Suppressor macrophage (primary cell): ENCODE data around the gene TMEM213.

Experiments used
- DNase-seq, 4 experiments: peaks; one replicate each; pipeline ENCODE4 v3.0.0-alpha.2; 2020 to 2022

TMEM213 gene

DNA sequence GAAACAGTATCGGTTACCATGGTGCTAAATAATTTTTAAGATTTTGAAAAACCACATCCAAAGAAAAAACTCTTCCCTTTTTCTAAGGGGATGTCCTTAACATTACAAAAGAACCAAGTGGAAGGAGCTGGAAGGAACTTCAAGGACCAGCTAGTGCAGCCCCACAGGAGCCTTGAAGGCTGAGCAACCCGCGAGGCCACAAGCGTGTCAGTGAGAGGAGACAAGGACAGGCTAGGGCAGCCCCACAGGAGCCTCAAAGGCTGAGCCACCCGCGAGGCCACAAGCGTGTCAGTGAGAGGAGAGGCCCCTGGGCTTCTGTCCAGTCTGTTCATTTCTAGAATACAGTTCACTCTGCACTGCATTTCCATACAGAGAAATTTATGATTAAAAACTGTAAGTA, 80.3 kb downstream of the TMEM213 start:
- DNase-seq: peak in 2 of 4 experiments; percentile 7 to 22

DNA sequence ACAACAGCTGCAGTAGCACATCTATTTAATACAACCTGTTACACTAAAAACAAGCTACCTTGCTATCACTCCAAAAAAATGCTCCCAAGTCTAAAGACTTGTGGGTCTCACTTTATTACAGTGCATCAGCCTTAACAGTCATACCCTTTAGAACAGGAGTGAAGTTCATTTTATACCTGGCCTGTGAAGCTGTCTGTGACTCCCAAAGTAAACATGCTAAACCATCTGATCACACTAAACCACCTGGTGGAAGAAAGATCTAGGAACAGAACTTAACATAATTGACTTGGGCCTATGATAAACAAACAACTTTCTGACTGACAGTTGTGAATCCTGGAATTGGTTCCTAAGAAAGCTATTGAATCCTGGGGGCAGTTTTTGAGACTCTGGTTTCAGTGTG, 81.1 kb downstream of the TMEM213 start:
- DNase-seq: no peak

DNA sequence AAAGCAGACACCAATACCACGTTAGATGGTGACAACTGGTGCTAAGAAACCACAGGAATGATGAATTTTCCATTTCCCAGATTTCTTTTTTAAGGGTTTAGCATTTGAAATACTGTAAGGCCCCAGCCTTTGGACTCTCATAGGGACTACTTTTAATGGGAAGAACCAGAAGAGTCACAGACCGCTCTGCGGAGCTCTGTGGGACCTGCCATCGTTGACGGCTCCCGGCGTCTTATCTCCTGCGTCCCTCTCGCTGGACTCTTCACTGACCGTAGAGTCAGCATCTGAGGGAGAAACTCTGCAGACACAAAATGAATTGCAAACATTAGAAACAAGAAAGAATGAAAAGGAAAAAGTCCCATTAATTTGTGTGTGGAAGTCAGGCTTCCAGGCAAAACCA, 81.6 kb downstream of the TMEM213 start:
- DNase-seq: no peak

- DNase-seq: no peak
Observed at GRCh38 chr7:138880881-138881578, 83.2 kb downstream of the TMEM213 start.

- no peak for DNase-seq
Observed at GRCh38 chr7:138881579-138882188, 83.9 kb downstream of the TMEM213 start.

- no peak for DNase-seq
Observed at GRCh38 chr7:138882249-138882648, 84.5 kb downstream of the TMEM213 start.

GRCh38 chr7:138885383-138886147, 87.8 kb downstream of the TMEM213 start:
- DNase-seq: no peak

- peak; percentile 68 to 90 (median 88) for DNase-seq
Observed at GRCh38 chr7:138886501-138886917, 88.7 kb downstream of the TMEM213 start.

DNA sequence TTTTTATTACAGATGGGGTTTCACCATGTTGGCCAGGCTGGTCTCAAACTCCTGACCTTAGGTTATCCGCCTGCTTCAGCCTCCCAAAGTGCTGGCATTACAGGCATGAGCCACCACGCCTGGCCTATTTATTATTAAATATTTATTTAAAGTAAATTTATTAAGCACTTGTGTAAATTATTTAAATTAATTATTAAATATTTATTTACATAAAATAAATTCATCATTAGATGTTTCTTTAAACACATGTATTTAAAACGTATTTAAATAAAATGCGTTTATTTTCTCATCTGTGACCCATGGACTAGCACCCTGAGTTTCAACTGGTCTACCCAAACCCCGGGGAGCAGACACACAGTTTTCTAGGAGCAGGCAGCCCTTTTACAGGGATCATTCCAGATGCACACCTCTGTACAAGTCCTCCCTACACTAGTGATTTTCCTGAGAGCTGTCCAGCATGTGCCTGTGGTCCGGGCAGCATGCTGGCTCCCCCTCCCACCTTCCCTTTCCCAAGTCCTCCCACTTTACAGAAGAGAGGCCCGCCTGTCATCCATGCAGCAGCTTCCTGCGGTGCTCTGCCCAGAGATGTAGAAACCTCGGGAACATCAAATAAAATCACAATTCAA, 89.4 kb downstream of the TMEM213 start:
- DNase-seq: no peak
